Glomerular endothelial cell (primary cell): ENCODE results near the gene FLYWCH2. TPM values are rescaled to one million over a fixed set of nuclear protein-coding genes. Genes with fewer than 3 reads are reported as not detected.

Source experiments
- DNase-seq: peaks from one replicate; pipeline ENCODE4 v3.0.0-alpha.2; 2011; ENCODE audit warnings: low read depth, low spot score; ENCODE audit errors: extremely low read depth
- total RNA-seq: library from RNA; depleted of rRNA; stranded (reverse); fragments of >200 nt; gene quantifications from 2 replicates; pipeline ENCODE4 v1.2.3, GENCODE V29; 2015

Gene FLYWCH2
- total RNA-seq, 1 donor from 2014 or later, result 96.0 TPM

GRCh38 chr16:2853531-2854073 lies 29.4 kb upstream of the FLYWCH2 start:
- DNase-seq, result no peak

GRCh38 chr16:2854700-2855309 lies 28.2 kb upstream of the FLYWCH2 start:
- no peak for DNase-seq

- no peak for DNase-seq
These were observed 27.5 kb upstream of the FLYWCH2 start for GRCh38 chr16:2855536-2855935.

GRCh38 chr16:2856061-2856670 lies 26.8 kb upstream of the FLYWCH2 start:
- DNase-seq, result no peak

GRCh38 chr16:2856686-2857450 lies 26.1 kb upstream of the FLYWCH2 start:
- DNase-seq, result no peak

GRCh38 chr16:2857451-2858244 lies 25.4 kb upstream of the FLYWCH2 start, which contains the start of gene PRSS22:
Gene PRSS22 (minus strand): TSS chr16:2858170. CDS start chr16:2858104, 66 bp downstream.
- no peak for DNase-seq

- no peak for DNase-seq
These were observed 24.6 kb upstream of the FLYWCH2 start for GRCh38 chr16:2858245-2859025.

- DNase-seq, result no peak
These were observed 23.2 kb upstream of the FLYWCH2 start for GRCh38 chr16:2859686-2860265.

GRCh38 chr16:2860826-2861567 lies 22.0 kb upstream of the FLYWCH2 start:
- DNase-seq, result no peak

GRCh38 chr16:2865651-2866050 lies 17.4 kb upstream of the FLYWCH2 start:
- DNase-seq, result no peak

GRCh38 chr16:2866431-2866830 lies 16.6 kb upstream of the FLYWCH2 start:
- DNase-seq, result no peak

- no peak for DNase-seq
These were observed 15.4 kb upstream of the FLYWCH2 start for GRCh38 chr16:2867661-2867986.

GRCh38 chr16:2867987-2868789 lies 14.8 kb upstream of the FLYWCH2 start:
- DNase-seq, result peak; percentile 66

GRCh38 chr16:2871926-2872325 lies 11.1 kb upstream of the FLYWCH2 start:
- no peak for DNase-seq

GRCh38 chr16:2874032-2874911 lies 8.7 kb upstream of the FLYWCH2 start:
- no peak for DNase-seq

- no peak for DNase-seq
These were observed 8.1 kb upstream of the FLYWCH2 start for GRCh38 chr16:2874912-2875362.

GRCh38 chr16:2879854-2880508 lies 3.0 kb upstream of the FLYWCH2 start:
- no peak for DNase-seq
